ELR (cell line): Measurements from ENCODE around the gene SNRPB2.

Source experiments
- DNase-seq: peaks from one replicate; pipeline ENCODE4 v3.0.0-alpha.2; 2015; ENCODE audit warnings: low read depth

The SNRPB2 gene

GRCh38 chr20:16732506-16733152 lies 2.8 kb downstream of the SNRPB2 start:
- DNase-seq, result no peak

GRCh38 chr20:16740365-16741072 lies 10.7 kb downstream of the SNRPB2 start:
- no peak for DNase-seq

- no peak for DNase-seq
These were observed 14.5 kb downstream of the SNRPB2 start for GRCh38 chr20:16744178-16744807.

- no peak for DNase-seq
These were observed 15.4 kb downstream of the SNRPB2 start for GRCh38 chr20:16745204-16745603.

GRCh38 chr20:16747291-16747811 lies 17.5 kb downstream of the SNRPB2 start:
- no peak for DNase-seq

- no peak for DNase-seq
These were observed 18.6 kb downstream of the SNRPB2 start, which contains the start of gene OTOR for GRCh38 chr20:16748308-16748900. TSS of gene OTOR (plus strand) at chr20:16748358. CDS start at chr20:16748402, 44 bp downstream.

GRCh38 chr20:16749573-16749972 lies 19.7 kb downstream of the SNRPB2 start:
- no peak for DNase-seq

- no peak for DNase-seq
These were observed 22.3 kb downstream of the SNRPB2 start for GRCh38 chr20:16752082-16752481.

GRCh38 chr20:16752901-16753300 lies 23.1 kb downstream of the SNRPB2 start:
- no peak for DNase-seq

- no peak for DNase-seq
These were observed 28.8 kb downstream of the SNRPB2 start for GRCh38 chr20:16758454-16759180.

- DNase-seq, result no peak
These were observed 29.3 kb downstream of the SNRPB2 start for GRCh38 chr20:16759181-16759563.

GRCh38 chr20:16760431-16761304 lies 30.8 kb downstream of the SNRPB2 start:
- DNase-seq, result no peak

GRCh38 chr20:16761305-16761829 lies 31.5 kb downstream of the SNRPB2 start:
- DNase-seq, result peak; percentile 64

- DNase-seq, result no peak
These were observed 34.7 kb downstream of the SNRPB2 start for GRCh38 chr20:16764560-16764959.

GRCh38 chr20:16771213-16771612 lies 41.4 kb downstream of the SNRPB2 start:
- DNase-seq, result peak; percentile 5

- no peak for DNase-seq
These were observed 46.1 kb downstream of the SNRPB2 start for GRCh38 chr20:16775961-16776360.

- no peak for DNase-seq
These were observed 47.3 kb downstream of the SNRPB2 start for GRCh38 chr20:16777126-16777525.

- no peak for DNase-seq
These were observed 48.3 kb downstream of the SNRPB2 start for GRCh38 chr20:16778159-16778558.

GRCh38 chr20:16781496-16781895 lies 51.7 kb downstream of the SNRPB2 start:
- DNase-seq, result no peak

GRCh38 chr20:16785226-16785625 lies 55.4 kb downstream of the SNRPB2 start:
- DNase-seq, result no peak
